NCI-H1092 treated with DMSO at 0.1 percent for 48 hours (cell line): ENCODE measurements around the gene ANKRD12.

Experiments used
- DNase-seq: peaks from one replicate; lab custom pipeline; 2025; lab: John Stamatoyannopoulos, UW

Gene ANKRD12

GRCh38 chr18:9106800-9107584, 29.6 kb upstream of the ANKRD12 start:
- no peak for DNase-seq

DNA sequence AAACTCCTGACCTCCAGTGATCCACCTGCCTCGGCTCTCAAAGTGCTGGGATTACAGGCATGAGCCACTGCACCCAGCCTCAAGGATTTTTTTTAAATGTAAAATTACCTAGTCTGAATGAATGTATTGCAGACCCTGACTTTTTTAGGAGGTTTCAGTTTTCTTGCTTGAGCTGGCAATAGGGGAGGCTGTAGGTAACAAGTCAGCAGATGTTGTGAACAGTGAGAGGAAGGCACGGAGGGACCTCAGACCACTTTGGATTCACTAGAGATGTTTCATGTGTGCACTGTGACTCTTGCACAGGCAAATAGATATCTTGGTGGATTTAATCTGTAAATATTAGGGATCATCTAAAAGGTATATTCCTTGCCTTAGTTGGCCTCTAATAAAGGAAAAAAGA, 27.7 kb upstream of the ANKRD12 start:
- DNase-seq = no peak

- DNase-seq = no peak
Observed at GRCh38 chr18:9109523-9109922, 27.1 kb upstream of the ANKRD12 start.

DNA sequence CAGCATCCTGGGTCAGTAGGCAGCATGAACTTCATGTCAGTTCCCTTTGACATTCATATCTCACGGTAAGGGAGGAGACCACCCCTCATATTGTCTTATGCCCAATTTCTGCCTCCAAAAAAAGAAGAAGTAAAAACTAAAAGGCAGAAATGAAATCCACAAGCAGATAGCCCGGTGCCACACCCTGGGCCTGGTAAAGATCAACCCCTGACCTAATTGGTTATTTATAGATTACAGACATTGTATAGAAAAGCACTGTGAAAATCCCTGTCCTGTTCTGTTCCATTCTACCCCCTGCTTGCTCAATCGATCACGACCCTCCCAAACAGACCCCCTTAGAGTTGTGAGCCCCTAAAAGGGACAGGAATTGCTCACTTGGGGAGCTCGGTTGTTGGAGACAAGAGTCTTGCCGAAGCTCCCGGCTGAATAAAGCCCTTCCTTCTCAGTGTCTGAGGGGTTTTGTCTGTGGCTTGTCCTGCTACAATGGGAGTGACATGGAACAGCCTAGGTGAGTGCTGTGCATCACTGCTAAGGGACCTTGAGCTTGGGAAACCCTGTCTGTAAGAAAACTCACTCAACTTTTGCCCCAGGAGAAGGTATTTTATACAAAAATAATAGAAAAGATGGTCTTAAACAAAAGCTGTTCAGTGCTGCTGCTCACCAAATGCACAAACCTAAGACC, 23.0 kb upstream of the ANKRD12 start:
- DNase-seq = no peak

DNA sequence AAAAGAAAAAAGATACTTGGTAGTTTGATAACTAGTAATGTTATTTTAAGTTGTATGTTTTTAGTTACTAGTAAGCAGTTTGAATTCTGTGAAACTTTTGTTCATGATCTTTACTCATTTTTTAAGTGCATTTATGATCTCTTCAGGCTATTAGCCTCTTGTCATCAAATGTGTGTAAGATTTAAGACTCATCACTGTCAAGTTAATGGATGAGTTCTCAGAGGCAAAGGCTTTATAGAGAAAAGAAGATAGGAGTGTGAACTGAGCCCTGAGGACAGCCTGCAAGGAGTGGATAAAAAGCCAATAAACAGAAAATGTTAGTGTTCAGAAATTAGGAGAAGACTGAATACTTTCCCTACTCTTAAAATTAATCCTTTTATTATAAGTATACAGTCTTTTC, 20.6 kb upstream of the ANKRD12 start:
- no peak for DNase-seq

DNA sequence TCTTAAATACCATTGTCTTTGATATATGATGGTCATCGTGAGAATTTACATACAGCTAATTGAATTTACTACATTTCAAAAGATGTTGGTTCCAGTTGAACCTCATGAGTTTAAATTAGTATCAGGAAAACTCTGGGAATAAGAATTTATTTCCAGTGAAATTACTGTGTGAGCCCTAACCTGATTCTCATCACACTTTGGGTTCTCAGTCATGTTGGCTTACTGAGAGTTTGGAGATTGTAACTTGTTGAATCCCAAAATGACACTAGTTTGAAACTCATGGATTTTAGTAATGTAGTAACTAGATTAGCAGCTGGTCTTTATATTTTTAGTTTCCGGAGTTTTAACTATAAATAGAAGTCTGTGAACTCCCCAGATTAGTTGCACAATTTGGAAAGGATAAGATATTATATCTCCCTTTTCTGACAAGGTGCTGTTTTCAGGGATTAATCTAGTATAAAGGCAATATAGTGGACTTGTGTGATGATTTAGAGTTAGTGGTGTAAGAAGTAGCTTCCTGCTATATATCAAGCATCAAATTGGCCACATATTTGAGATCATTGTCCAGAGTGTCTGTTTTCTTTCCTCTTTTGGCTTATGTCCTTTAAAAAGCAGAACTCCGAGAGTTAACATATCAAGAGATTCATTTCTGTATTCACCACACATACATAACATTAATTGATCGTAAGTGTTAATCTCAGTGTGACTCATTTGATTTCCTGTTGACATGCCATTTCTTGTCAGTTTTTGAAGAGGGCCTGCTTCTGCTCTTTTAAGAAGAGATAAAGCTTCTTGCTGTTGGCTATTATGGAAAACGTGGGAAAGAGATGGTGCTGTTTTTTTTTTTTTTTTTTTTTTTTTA, 18.4 kb upstream of the ANKRD12 start:
- DNase-seq = no peak

DNA sequence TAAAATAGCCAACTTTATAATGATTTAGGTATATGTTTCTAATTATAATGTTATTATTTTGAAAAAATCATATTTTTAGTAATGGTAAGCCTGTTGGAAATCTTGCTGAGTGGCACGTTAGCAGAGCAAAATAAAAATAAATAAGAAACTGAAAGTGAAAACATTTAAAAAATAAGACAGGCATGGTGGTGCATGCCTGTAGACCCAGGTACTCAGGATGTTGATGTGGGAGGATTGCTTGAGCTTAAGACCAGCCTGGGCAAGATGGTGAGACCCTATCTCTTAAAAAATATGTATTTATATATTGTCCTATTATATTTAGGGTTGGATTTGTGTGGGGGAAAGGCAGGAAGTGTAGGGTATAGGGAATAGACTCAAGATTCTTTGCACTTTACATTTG, 15.8 kb upstream of the ANKRD12 start:
- DNase-seq = no peak

GRCh38 chr18:9123520-9123919, 13.1 kb upstream of the ANKRD12 start:
- no peak for DNase-seq

GRCh38 chr18:9124824-9125223, 11.8 kb upstream of the ANKRD12 start:
- DNase-seq = no peak

- DNase-seq = no peak
Observed at GRCh38 chr18:9126337-9126736, 10.2 kb upstream of the ANKRD12 start.

DNA sequence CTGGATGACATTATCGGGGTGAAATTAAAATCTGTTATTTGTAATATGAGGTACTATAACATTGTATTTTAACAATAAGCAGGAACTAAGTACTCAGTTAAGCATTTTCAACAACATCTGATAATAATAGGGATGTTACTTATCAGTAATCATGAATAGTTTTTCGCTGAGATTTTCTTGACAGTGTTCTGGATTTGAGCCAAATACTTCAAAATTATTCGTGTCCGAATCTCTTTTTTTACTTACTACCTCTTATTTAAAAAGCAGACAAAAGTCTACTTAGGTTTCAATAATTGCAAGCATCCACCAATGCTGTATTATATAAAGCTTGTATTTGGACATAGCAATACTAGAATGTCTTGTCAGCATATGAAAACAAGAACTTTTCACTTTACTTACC, 6.4 kb upstream of the ANKRD12 start:
- DNase-seq = no peak

GRCh38 chr18:9130806-9131205, 5.8 kb upstream of the ANKRD12 start:
- no peak for DNase-seq

- DNase-seq = no peak
Observed at GRCh38 chr18:9132628-9133027, 4.0 kb upstream of the ANKRD12 start.

GRCh38 chr18:9133225-9133624, 3.4 kb upstream of the ANKRD12 start:
- DNase-seq = no peak

DNA sequence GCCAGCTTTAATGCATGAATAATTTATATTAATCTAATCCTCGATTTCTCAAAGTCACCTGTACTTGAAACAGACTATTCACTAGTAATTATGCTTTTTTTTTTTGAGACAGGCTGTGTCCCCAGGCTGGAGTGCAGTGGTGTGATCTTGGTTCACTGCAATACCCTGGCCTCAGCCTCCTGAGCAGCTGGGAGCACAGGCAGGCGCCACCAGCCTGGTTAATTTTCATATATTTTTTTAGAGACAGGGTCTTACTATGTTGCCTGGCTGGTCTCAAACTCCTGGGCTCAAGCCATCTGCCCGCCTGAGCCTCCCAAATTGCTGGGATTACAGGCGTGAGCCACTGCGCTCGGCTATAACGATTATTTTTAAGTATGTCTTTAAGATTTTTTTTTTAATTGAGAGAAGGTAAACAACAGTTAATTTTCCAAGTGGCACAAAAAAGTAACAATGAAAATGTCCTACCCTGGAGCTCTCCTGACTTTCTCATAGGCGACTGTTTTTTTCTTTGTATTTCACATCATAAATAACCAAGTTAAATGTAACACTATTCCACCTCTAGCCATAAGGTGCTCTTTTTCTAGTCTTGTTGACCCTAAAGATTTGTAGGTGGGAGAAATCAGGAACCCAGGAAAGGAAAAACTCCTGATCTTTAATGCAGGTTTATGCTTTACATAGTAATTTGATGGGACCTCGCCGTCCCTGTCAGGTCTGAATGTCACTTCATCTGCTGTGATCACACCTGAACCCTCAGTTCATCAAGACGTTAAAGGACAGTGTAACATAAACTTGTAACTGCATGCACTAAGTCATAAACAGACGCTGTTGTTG, 1.3 kb upstream of the ANKRD12 start:
- DNase-seq = no peak

DNA sequence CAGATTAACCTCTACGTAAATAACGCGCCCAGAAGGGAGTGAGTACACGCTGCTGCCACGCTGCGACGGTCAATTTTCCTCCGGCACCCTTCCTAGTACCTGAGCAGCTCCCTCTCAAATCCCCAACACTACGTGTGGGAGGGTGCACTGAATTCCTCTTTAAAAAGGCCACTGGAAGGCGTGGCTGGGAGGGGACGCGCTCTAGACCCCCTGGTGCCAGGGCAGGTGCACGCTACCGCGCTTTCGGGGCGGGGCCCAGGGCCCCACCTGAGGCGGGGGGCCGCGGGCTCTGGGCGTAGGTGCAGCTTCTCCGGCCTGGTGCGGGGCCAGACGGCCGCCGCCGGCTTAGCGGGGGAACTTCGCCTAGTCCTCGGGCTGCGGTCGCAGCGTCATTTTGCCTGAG, 668 bp upstream of the ANKRD12 start:
- peak; percentile 66 for DNase-seq

DNA sequence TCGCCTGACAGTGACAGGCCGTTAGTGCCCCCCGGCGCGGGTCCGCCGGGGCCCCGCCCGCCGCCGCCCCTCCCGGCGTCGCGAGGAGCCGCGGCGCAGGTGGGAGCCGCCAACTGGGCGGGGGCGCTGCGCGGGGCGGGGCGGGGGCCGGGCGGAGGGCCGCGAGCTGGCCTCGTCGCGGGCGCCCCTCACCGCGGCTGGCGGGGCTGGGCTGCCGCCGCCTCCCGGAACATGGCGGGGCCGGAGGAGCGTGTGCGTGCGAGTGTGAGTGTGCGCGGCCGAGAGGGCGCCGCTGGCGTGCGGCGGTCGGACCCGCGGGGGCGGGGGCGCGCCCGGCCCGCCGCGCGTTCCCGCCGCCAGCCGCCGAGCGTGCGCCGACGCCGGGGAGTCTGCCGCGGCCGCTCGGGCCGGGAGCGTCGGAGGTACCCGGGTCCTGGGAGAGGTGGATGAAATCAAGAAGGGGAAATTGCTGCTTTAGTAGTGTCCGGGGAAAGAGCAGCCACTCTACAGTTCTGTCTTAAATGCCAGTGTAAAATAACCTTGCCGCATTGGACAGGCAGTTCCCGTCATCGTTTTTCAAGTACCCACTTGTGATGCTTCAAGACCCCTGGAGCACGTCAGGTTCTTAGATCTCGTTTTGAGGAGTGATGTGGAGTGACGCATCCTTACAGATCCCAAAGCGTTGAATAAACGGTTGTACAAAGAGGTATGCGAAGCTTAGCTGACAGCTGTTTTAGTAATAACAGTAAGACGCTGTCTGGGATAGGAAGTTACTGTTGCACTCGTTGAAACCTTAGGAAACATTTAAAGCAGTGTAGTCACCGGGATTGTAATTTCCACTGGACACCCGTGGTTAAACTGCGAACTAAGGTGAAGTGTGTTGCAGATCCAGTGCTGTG, 836 bp downstream of the ANKRD12 start:
- DNase-seq = peak; percentile 65

- DNase-seq = no peak
Observed at GRCh38 chr18:9139400-9140039, 2.9 kb downstream of the ANKRD12 start.

DNA sequence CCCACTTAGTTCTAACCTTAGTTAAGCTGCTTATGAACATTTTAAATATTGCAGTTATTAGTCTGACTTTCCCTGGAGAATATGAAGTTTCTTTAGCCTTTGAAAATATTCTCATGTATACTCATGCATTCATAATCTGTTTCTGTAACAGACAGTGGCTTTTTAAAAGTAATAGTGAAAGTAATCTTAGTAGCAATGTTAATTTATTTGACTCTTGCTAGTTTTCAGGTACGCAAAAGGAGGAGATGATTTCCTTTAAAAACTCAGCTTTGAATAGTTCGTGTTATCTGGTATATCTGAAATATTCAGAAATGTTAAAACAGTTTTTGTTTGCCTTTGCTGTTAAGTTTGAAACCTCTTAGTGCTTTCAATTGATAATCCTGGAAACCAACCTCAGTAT, 3.8 kb downstream of the ANKRD12 start:
- DNase-seq = no peak

DNA sequence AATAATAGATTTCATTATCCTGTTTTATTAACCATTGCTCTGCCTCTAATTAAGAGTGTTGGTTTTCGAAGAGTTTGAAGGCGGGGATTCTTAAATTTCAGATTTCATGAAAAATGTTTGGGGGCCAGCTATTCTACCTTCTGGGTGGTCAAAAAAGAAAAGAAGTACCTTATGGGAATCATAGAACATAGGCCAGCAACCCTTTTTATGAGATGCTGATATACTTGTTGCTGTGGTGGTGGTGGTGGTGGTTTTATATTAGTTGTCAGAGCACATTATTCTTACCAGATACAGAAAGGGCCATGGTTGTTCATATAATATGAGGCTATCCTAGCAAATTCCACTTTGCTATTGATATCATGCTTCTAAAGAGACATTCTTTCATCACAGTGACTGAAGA, 4.4 kb downstream of the ANKRD12 start:
- no peak for DNase-seq
